Putamen (tissue), 1 donor: ENCODE data around the gene CEACAM6.

Experiments
- DNase-seq: peaks from one replicate; pipeline ENCODE4 v3.0.0-alpha.2; 2016; ENCODE audit warnings: low spot score

The CEACAM6 gene

DNA sequence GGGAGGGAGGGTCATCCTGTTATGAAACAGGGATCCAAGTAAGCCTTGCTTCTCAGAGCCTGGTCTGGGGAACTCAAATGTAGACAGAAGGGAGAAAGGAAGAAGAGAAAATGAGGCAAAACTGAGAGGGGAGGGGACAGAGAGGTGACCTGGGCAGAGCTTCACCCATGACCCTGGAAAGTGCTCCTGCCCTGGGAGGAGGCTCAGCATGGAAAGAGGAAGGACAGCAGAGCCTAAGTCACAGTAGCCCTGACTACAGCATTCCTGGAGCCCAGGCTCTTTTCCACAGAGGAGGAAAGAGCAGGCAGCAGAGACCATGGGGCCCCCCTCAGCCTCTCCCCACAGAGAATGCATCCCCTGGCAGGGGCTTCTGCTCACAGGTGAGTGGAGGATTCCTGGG lies 41.0 kb downstream of the CEACAM6 start, which contains the start of gene CEACAM3:
Gene CEACAM3, plus strand, starts transcription at position 226 of the 400 bp plus-strand sequence. Its CDS starts 91 bp downstream, at position 317.
- no peak for DNase-seq

DNA sequence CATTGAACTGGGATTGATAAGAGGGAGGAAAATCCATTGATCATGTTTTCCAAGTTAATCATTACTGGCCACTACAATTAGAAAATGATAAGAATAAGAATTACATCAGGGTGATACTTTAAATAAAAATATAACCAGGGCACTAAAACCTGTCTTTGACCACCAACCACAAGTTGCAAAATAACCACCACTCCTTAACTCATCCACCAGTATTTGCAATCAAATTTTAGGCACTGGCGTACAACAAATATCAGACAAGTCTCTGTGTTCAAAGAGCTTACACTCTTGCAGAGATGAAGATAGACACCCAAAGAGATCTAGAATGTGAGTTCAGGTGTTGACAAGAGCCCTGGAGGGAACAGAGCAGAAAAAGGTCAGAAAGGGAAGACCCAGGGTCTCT lies 41.6 kb downstream of the CEACAM6 start:
- DNase-seq, result no peak

DNA sequence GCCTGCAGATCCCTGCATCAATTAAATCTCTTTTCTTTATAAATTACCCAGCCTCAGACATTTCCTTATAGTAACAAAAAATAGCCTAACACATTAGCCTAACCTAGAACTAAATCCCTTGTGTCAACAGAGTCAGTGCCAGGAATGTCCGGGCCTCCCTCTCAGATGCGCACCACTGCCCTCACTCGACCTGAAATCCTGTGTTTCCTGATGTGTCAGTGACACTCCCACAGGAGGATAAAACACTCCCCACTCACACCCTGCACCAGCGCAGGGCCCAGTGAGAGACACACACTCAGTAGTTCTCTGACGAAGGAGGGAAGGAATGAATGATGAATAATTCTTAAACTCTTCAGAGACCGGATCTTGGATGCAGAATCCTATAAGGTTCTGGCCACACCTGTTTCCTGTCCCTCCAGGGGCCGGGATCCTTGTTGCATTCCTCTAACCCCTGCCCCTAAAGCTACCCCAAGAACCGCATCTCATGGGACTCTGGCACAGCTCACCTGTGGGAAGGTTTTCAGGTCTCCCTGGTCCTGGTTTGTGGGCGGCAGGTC lies 44.2 kb downstream of the CEACAM6 start:
- no peak for DNase-seq

DNA sequence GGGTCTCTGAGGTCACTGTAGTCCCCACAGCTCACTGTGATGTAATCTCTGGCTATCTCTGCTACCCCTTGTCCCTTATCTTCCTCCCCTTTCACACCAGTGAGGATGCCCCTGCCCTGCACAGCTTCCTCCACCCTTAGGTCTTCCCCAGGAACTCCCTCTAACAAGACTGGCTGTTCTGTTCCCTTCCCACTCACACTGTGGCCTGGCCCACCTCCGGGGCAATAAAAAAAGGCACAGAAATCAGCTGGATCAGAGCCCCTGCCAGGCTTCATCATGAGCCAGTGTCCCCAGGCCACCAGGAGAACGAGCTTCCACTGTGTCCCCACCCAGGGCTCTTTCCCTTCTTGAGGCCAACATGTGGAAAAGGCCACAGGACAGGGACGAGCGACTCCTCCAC lies 45.7 kb downstream of the CEACAM6 start:
- DNase-seq, result no peak

DNA sequence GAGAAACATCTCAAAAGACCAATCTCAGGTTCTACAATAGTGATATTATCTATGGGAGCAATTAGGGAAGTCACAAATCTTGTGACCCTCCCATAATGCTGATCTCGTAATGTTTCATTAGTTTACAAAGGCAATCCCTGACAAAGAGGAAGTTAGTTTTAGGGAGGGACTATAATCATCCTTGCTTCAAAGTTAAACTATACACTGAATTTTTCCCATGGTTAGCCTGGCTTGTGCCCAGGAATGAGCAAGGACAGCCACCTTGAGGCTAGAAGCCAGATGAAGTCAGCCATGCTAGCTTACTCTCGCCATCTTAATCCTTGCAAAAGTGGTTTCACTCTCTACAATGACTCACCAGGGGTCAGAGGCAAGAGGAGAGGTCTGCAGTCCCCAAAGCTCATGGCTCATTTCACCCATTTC lies 46.5 kb downstream of the CEACAM6 start:
- no peak for DNase-seq

DNA sequence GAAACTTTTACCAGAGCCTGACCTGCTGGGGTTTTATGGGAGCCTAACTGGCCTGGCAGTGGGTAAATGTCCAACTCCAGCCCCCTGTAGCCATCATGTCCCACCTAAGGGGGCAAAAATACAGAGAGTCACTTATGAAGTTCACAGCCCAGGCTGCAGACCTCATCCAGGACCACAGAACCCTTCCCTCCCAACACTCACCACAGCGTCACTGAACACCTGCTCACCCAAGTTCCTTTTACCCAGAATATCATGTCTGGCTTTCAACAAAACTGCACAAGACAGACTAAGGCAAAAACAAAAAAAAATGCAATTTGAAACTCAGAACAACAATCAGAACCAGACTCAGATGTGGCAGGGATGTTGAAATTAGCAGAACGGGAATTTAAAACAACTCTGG lies 47.4 kb downstream of the CEACAM6 start:
- DNase-seq, result no peak

DNA sequence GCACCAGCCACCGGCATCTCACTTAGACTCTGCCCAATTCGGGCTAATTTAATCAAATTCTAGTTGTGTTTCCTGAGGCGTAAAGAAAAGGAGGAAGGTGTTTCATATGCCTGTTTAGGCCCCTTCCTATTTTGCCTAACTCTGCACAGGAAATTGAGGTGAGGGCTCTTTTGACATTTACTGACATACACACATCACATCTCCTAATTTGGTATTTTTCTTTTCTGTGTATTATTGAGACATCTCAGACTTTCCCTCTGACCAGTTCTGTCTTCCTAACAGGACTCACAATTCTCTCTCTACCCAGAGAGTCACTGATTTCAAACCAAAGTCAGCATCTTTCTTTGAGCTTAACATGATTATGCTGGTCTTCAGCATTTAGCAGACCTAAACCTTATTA lies 49.0 kb downstream of the CEACAM6 start:
- no peak for DNase-seq

DNA sequence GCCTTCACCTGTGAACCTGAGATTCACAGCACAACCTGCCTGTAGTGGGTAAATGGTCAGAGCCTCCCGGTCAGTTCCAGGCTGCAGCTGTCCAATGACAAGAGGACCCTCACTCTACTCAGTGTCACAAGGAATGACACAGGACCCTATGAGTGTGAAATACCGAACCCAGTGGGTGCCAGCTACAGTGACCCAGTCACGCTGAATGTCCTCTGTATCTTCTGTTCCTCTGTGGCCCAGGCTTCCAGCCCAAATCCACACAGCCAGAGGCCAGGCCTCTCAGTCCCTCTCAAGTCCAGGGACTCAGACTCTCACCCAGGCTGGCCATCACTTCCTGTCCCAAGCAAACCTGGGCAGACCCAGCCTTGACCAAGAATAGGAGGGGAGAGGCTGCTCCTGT lies 51.8 kb downstream of the CEACAM6 start:
- no peak for DNase-seq

DNA sequence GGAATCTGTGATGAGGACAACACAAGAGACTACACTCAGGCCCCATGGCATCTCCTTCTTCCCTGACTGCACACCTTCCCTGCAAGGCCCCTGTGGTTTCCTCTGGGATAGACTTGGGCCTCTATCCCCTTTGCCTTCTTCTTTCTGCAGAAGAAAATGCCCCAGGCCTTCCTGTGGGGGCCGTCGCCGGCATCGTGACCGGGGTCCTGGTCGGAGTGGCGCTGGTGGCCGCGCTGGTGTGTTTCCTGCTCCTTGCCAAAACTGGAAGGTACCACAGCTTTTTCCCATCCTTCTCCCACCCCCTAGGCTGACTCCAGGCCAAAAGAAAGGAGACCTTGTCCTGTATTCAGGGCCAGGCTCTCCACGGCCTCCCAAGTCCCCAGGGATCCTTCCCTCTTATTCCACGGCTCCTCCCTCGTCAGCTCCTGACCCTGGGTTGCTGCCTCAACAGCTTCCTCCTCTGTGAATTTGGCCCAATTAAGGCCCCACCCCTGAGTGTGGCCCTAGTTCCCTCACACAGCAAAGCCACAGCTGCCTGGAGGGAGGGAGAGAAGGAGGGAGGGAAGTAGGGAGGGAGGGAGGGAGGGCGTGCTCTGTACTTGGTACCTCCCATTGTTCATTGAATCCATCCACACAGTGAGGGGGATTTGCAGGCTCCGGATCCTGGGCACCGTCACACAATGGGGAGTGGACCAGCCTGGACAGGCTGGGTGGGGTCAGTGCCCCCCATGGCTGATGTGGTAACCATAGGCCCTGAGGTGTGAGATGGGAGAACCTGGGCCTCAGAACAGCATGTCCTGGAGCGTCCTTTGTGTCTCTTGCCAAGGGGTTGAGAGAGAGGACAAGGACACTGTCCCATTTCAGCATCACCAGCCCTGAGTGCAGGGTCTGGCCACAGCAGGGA lies 53.6 kb downstream of the CEACAM6 start:
- no peak for DNase-seq

DNA sequence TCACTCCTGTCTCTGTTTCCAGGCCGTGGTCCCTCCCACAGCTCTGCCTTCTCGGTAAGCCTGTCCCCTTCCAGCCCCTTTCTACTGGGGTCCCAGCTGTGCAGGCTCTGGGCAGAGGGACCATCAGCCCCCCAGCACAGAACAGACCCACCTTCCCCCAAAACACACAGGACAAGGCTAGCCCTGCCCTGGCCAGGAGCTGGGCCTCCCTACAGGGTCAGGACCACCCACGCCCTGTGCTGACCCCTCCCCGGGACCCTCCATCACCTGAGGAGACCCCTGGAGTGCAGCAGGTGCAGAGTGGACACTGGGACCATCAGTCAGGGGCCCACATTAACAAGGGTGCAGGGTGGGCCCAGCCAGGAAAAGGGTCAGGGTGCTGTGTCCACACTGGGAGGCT lies 55.0 kb downstream of the CEACAM6 start:
- no peak for DNase-seq

DNA sequence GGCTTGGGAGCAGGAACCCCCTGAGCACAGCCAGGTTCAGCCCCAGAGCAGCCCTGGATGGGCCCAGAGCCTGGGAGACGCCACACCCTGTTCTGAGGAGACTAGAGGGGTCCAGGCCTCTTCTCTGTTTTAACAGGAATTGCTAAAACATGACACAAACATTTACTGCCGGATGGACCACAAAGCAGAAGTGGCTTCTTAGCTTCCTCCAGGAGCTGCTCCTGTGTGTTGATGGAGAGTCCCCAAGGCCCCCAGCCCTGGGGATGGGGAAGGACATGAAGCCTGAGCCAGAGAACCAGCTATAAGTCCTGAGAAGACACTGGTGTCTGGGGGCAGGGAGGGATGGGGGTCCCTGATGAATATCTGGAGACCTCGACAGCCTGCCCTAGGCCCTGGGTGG lies 55.7 kb downstream of the CEACAM6 start:
- DNase-seq, result no peak

DNA sequence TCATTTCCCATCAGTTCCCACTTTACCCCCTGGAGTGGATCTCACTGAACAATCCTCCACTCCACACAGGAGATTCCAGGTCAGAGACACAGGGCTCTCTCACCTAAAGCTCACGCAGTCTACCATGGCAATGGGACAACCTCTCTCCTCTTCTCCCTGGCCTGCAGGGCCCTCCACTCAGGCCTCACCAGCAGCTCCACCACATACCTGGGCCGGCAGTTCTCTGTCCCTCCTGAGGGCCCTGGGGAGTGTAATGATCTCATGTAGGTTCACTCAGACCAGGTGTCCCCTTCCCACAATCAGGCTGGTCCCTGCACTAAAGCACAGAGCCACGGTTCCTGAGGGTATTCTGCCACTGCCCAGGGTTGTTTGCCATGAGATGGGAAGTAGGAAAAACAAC lies 56.7 kb downstream of the CEACAM6 start:
- no peak for DNase-seq

DNA sequence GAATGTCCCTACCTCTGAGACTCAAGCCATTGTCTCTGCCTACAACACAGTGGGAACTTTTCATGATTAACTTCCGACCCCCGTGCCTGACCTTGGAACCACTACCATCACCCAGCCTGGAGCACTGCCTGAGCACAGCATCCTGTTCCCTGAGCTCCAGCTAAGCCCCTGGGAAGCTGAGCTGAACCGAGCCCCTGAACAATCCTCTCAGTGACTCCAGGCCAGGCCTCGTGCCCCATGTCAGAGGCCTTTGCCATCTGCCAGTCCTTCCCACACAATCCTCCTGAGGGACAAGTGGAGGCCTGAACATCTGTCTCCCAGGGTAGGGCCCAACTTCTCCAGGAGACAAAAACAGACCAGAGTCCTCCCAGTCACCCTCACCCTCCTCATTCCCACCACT lies 58.6 kb downstream of the CEACAM6 start:
- DNase-seq, result no peak

DNA sequence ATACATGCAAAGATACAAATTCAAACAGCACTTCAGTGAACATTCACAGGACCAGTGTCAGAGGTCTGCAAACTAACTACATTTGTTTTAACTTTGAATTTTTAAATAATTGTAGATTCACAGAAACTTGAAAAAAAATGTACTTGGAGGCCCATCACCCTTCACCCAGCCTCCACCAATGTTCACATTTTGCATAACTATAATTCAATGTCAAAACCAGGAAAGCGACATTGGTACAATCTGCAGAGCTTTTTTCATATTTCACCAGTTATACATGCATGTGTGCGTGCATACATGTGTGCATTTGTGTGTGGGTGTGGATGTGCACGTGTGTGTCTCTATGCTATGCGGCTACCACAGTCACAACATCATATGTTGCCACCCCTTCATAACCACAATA lies 60.0 kb downstream of the CEACAM6 start:
- DNase-seq, result no peak

DNA sequence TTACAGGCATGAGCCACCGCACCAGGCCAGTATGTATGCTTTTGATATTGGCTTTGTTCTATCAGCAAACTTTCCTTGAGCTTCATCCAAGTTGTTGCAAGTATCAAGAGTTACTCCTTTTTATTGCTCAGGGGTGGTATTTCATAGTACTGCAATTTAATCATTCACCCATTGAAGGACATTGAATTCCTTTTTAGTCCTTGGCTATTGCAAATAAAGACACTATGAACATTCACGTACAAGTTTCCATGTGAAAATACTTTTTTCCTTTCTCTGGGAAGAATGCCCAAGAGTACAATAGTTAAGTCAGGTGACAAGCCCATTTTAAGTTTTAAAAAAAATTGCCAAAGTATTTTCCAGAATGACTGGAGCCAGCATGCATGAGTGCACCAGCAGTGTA lies 61.4 kb downstream of the CEACAM6 start:
- DNase-seq, result no peak

DNA sequence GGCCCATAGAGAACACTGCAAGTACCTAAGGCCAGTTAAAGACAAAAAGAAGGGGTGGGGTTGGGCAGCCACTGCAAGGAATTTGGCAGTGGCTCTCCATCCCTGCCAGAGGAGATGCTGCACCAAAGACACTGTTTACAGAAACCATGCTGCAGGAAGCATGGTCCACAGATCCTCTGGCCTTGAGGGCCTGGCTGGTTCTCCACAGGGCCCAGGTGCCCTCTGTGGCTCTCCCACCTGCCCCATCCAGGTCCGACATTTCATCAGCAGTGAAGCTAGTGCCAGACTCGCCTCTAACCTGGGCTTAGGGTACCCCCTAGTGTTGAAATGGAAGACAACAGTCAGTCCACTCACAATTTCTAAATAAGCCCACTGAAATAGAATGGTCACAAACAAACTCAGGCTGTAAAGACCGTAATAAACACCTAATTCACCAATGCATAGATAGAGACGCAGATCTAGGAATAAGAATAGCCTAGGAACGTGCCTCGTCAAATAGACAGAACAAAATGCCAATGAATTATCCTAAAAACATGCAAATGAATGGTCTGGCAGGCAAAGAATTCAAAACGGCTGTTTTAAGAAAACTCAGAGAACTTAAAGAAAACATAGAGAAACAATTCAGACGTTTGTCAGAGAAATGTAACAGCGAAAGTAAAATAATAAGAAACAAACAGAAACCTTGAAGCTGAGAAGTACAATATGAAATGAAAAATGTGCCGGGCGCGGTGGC lies 65.8 kb downstream of the CEACAM6 start:
- no peak for DNase-seq
